GM12872 (cell line): Measurements from ENCODE around the gene RSAD1.

ENCODE experiments used
- CTCF ChIP-seq: IDR thresholded peaks from 3 replicates; pipeline ENCODE4 v1.5.1; 2011; ENCODE audit warnings: low read depth, mild to moderate bottlenecking, low read length, moderate library complexity; ENCODE audit not compliant: insufficient read depth

RSAD1 gene

GRCh38 chr17:50448643-50449042 is 30.0 kb upstream of the RSAD1 start:
- no peak for TF ChIP-seq CTCF

GRCh38 chr17:50451943-50452629 is 26.6 kb upstream of the RSAD1 start:
- no peak for TF ChIP-seq CTCF

GRCh38 chr17:50452630-50453300 is 25.9 kb upstream of the RSAD1 start:
- no peak for TF ChIP-seq CTCF

- no peak for TF ChIP-seq CTCF
Measured at GRCh38 chr17:50453901-50454300, 24.8 kb upstream of the RSAD1 start.

GRCh38 chr17:50457621-50458020 is 21.0 kb upstream of the RSAD1 start:
- no peak for TF ChIP-seq CTCF

- no peak for TF ChIP-seq CTCF
Measured at GRCh38 chr17:50458270-50458669, 20.4 kb upstream of the RSAD1 start.

- no peak for TF ChIP-seq CTCF
Measured at GRCh38 chr17:50458701-50459676, 19.7 kb upstream of the RSAD1 start.
